ENCODE data around the gene AP4S1. TPM values are rescaled to one million over a fixed set of nuclear protein-coding genes. Genes with fewer than 3 reads are reported as not detected.
A peak's percentile ranks its signal among the peaks of the same experiment; 100 is the strongest.
"Not testable (repeated sequence)": the region's sequence is repeated elsewhere in the genome, so short reads cannot be mapped to it uniquely, and the experiment has no call there.

The AP4S1 gene, protein sequence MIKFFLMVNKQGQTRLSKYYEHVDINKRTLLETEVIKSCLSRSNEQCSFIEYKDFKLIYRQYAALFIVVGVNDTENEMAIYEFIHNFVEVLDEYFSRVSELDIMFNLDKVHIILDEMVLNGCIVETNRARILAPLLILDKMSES
- 10 to 100 TPM in 1 of 2 experiments, 1 to 10 TPM in 1; 8.9 to 10.2 TPM for total RNA-seq

DNA sequence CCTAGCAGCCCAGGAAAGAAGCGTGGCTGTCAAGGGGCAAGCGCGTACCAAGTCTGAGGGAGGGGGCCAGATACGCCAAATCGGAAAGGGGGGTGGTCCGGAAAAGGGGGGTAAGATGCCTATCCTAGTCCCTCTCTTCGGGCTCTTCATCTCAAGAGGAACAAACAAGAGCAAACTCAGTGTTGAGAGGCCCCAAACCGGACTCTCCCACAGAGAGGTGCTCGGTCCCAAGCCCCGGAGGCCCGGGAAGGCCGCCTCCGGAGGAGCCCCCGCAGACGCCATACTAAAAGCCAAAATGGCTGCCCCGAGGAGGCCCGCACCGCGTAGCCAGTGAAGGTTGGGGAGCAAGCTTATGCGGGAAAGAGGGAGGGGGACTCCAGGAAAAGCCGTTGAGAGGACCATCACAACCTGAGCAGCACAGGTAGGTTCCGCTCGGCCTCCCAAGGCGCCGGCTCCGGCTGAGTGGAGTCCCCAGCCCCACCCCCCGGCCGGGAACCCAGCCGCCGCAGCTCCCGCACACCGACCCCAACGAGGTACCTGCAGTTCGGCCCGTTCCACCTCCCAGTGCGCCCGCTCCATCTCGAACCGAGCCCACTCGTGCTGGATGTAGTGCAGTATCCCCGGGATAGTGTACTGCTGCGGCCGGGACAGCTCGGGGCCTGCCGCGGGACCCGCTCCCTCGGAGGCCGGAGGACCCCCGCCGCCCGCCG lies at the start of gene AP4S1:
TSS of gene AP4S1 (plus strand) at position 283 of the 710 bp plus-strand sequence. CDS start 40,548 bp downstream, outside the sequence.
- POLR2A ChIA-PET = interaction anchor here (0.9 to 3.3 kb wide), 5 partner anchors 10 to 182 kb away, joined by 3 to 22 read pairs (median 4); partner anchors contain the start of gene HECTD1

GRCh38 chr14:30977752-30978151 lies 47.7 kb upstream of the AP4S1 start:
- H3K27ac Mint-ChIP-seq = no peak overlapping the region
- no peaks in the 10 kb centered on the region for H3K27me3 Mint-ChIP-seq
- H3K9me3 Mint-ChIP-seq = peaks cover 1% of the 10 kb centered on the region
- peaks cover 6% of the 10 kb centered on the region for H3K36me3 Mint-ChIP-seq
- POLR2A ChIA-PET = no interaction called here
- no peak overlapping the region for H3K4me3 Mint-ChIP-seq
- ATAC-seq (ENCODE audit: low read depth) (no peak), DNase-seq (no peak)
- peaks cover 16% of the 10 kb centered on the region for H3K4me1 Mint-ChIP-seq

More for the DNA sequence above, at the start of gene AP4S1:
- ATAC-seq (ENCODE audit: low read depth) = peak; percentile 24
- peak within 1 kb of the TSS; percentile 97 for H3K4me3 Mint-ChIP-seq
- H3K9me3 Mint-ChIP-seq = no peaks in the 10 kb centered on the region
- H3K27me3 Mint-ChIP-seq = no peaks in the 10 kb centered on the region
- H3K27ac Mint-ChIP-seq = peak within 1 kb of the TSS; percentile 98
- H3K36me3 Mint-ChIP-seq = peaks cover 16% of the 10 kb centered on the region
- peaks cover 43% of the 10 kb centered on the region for H3K4me1 Mint-ChIP-seq
- DNase-seq = peak; percentile 76

- not testable (repeated sequence) for H3K27me3 Mint-ChIP-seq, DNase-seq, H3K9me3 Mint-ChIP-seq, H3K27ac Mint-ChIP-seq, H3K4me3 Mint-ChIP-seq, H3K4me1 Mint-ChIP-seq, H3K36me3 Mint-ChIP-seq
- POLR2A ChIA-PET = interaction anchor here (0.8 kb wide), 1 partner anchor 228 kb away, joined by 3 read pairs; no protein-coding TSS in a partner anchor
- peak; percentile 63 for ATAC-seq (ENCODE audit: low read depth)
Observed at GRCh38 chr14:30980106-30980704, 45.2 kb upstream of the AP4S1 start.

DNA sequence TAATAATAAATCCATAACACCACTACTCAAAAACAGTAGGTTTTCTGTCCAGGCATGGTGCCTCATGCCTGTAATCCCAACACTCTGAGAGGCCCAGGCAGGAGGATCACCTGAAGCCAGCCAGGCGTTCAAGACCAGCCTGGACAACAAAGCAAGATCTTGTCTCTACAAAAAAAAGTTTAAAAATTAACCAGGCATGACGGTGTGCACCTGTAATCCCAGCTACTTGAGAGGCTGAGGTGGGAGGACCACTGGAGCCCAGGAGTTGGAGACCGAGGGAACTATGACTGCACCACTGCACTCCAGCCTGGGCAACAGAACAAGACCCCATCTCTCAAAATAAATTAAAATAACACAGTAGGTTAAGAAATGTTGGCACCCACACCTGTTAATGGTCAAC lies 44.5 kb upstream of the AP4S1 start:
- POLR2A ChIA-PET = no interaction called here

GRCh38 chr14:30982533-30982932 lies 42.9 kb upstream of the AP4S1 start:
- DNase-seq = no peak
- no peaks in the 10 kb centered on the region for H3K27me3 Mint-ChIP-seq
- H3K4me1 Mint-ChIP-seq = no peaks in the 10 kb centered on the region
- no peak overlapping the region for H3K4me3 Mint-ChIP-seq
- no peaks in the 10 kb centered on the region for H3K9me3 Mint-ChIP-seq
- H3K27ac Mint-ChIP-seq = no peak overlapping the region
- no peak for ATAC-seq (ENCODE audit: low read depth)
- no peaks in the 10 kb centered on the region for H3K36me3 Mint-ChIP-seq
- POLR2A ChIA-PET = no interaction called here

More for the DNA sequence above, 44.5 kb upstream of the AP4S1 start:
- Mint-ChIP-seq H3K4me3 (no peak overlapping the region), H3K36me3 (peaks cover 5% of the 10 kb centered on the region), H3K27me3 (no peaks in the 10 kb centered on the region), H3K4me1 (peaks cover 3% of the 10 kb centered on the region), H3K27ac (no peak overlapping the region), H3K9me3 (peaks cover 1% of the 10 kb centered on the region)
- ATAC-seq (ENCODE audit: low read depth) = no peak
- no peak for DNase-seq

DNA sequence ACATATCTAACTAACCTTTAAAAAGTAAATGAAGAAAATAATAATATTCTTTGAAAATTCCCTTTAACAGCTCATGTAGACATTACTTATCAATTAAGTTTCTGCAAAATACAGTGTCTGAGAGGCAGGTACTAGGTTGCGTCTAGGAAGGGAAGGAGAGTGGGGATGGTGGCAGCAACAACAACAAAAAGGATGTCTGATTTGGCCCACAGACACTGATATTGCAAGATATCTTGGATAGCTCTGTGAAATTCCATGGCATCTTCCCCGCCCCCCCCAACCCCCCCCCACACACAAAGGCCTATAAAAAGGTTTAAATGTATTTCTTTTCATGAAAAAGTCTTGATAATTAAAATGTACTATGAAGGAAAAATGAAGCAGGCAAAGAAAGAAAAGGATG lies 41.6 kb upstream of the AP4S1 start:
- no peaks in the 10 kb centered on the region for H3K9me3 Mint-ChIP-seq

DNA sequence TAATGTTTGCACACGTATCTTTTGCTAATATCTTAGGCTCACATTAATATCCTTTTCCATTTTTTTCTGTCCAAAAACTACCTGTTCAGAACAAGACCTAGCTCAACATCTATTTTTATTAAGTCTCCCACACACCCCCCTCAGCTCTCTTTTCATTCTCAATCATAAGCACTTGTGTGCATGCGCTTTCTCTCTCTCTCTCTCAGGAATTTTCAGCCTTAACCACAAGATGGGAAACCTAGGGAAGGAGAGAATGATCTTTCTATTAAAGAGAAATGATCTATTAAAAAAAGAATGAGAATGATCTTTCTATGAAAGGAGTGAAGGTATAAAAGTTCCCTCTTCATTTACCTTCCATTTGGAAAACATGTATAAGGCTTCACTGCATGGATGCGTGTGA lies 39.7 kb upstream of the AP4S1 start:
- no peak for ATAC-seq (ENCODE audit: low read depth)
- no peaks in the 10 kb centered on the region for H3K27me3 Mint-ChIP-seq
- POLR2A ChIA-PET = no interaction called here

More for the DNA sequence above, 41.6 kb upstream of the AP4S1 start:
- H3K4me1 Mint-ChIP-seq = no peaks in the 10 kb centered on the region
- no peaks in the 10 kb centered on the region for H3K27me3 Mint-ChIP-seq
- no peaks in the 10 kb centered on the region for H3K36me3 Mint-ChIP-seq
- ATAC-seq (ENCODE audit: low read depth) (no peak), DNase-seq (no peak)
- POLR2A ChIA-PET = interaction anchor here (0.6 kb wide), 1 partner anchor 119 kb away, joined by 3 read pairs; no protein-coding TSS in a partner anchor
- H3K27ac Mint-ChIP-seq = no peak overlapping the region
- no peak overlapping the region for H3K4me3 Mint-ChIP-seq

GRCh38 chr14:30988509-30988908 lies 36.9 kb upstream of the AP4S1 start:
- no peak for DNase-seq
- peaks cover 4% of the 10 kb centered on the region for H3K4me1 Mint-ChIP-seq
- no peak for ATAC-seq (ENCODE audit: low read depth)
- no peaks in the 10 kb centered on the region for H3K9me3 Mint-ChIP-seq
- H3K36me3 Mint-ChIP-seq = peaks cover 10% of the 10 kb centered on the region
- H3K27me3 Mint-ChIP-seq = no peaks in the 10 kb centered on the region
- H3K4me3 Mint-ChIP-seq = no peak overlapping the region
- POLR2A ChIA-PET = interaction anchor here (0.7 kb wide), 1 partner anchor 14 kb away, joined by 4 read pairs; no protein-coding TSS in a partner anchor
- H3K27ac Mint-ChIP-seq = no peak overlapping the region

More for the DNA sequence above, 39.7 kb upstream of the AP4S1 start:
- Mint-ChIP-seq H3K27ac (no peak overlapping the region), H3K4me1 (peaks cover 2% of the 10 kb centered on the region), H3K9me3 (no peaks in the 10 kb centered on the region), H3K36me3 (peaks cover 6% of the 10 kb centered on the region), H3K4me3 (no peak overlapping the region)
- DNase-seq = no peak

DNA sequence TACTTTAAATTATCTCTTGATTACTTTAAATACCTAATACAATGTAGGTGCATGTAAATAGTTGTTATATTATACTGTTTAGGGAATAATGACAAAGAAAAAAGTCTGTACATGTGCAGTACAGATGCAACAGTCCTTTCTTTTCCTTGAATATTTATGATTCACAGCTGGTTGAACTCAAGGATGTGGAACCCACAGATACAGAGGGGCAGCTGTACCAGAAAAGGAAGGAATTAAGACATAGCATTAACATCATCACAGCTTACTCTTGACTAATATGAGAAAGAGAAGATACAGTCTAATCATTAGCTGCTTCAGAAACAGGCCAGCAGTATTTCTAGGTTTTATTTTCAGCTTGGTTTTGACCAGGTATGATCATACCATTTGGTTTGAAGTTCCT lies 34.7 kb upstream of the AP4S1 start:
- H3K4me1 Mint-ChIP-seq = peaks cover 9% of the 10 kb centered on the region
- H3K9me3 Mint-ChIP-seq = no peaks in the 10 kb centered on the region
- POLR2A ChIA-PET = no interaction called here
- H3K27ac Mint-ChIP-seq = no peak overlapping the region
- no peak for DNase-seq
- ATAC-seq (ENCODE audit: low read depth) = no peak
- H3K27me3 Mint-ChIP-seq = no peaks in the 10 kb centered on the region
- H3K36me3 Mint-ChIP-seq = peaks cover 10% of the 10 kb centered on the region
- H3K4me3 Mint-ChIP-seq = no peak overlapping the region

DNA sequence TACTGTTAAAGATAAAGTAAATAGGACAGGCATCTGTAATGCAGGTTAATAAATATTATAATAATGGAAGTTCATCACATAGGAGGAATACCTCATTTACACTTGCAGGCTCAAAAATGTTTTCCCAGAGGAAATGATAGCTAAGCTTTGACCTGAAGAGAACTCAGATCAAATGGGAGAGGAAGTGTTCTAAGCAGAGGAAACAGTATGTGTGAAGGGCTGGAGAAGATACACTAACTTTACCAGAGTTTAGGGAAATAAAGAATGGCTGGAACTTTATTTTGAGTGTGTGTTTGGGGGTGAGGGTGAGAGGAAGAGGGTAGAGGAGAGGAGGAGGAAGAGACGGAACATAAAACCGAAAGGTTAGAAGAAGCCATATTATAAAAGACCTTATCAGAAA lies 34.0 kb upstream of the AP4S1 start:
- POLR2A ChIA-PET = no interaction called here
- DNase-seq (no peak), ATAC-seq (ENCODE audit: low read depth) (no peak)
- H3K36me3 Mint-ChIP-seq = peaks cover 10% of the 10 kb centered on the region
- H3K4me1 Mint-ChIP-seq = peaks cover 9% of the 10 kb centered on the region
- no peaks in the 10 kb centered on the region for H3K9me3 Mint-ChIP-seq
- no peaks in the 10 kb centered on the region for H3K27me3 Mint-ChIP-seq
- H3K27ac Mint-ChIP-seq = no peak overlapping the region
- no peak overlapping the region for H3K4me3 Mint-ChIP-seq

GRCh38 chr14:30993071-30993470 lies 32.4 kb upstream of the AP4S1 start:
- H3K4me1 Mint-ChIP-seq = peaks cover 9% of the 10 kb centered on the region
- POLR2A ChIA-PET = interaction anchor here (0.6 to 0.8 kb wide), 3 partner anchors 10 to 428 kb away, joined by 3 to 4 read pairs (median 3); partner anchors contain the start of gene HEATR5A
- H3K9me3 Mint-ChIP-seq = peaks cover 3% of the 10 kb centered on the region
- ATAC-seq (ENCODE audit: low read depth) (no peak), DNase-seq (no peak)
- no peaks in the 10 kb centered on the region for H3K27me3 Mint-ChIP-seq
- H3K36me3 Mint-ChIP-seq = peaks cover 20% of the 10 kb centered on the region
- H3K27ac Mint-ChIP-seq = no peak overlapping the region
- no peak overlapping the region for H3K4me3 Mint-ChIP-seq

- H3K36me3 Mint-ChIP-seq = peaks cover 33% of the 10 kb centered on the region
- POLR2A ChIA-PET = interaction anchor here (0.8 kb wide), 1 partner anchor 19 kb away, joined by 4 read pairs; no protein-coding TSS in a partner anchor
- H3K4me3 Mint-ChIP-seq = no peak overlapping the region
- ATAC-seq (ENCODE audit: low read depth) (no peak), DNase-seq (no peak)
- peaks cover 6% of the 10 kb centered on the region for H3K9me3 Mint-ChIP-seq
- H3K27ac Mint-ChIP-seq = no peak overlapping the region
- H3K4me1 Mint-ChIP-seq = peaks cover 8% of the 10 kb centered on the region
- H3K27me3 Mint-ChIP-seq = no peaks in the 10 kb centered on the region
Observed at GRCh38 chr14:30994681-30995620, 30.5 kb upstream of the AP4S1 start.

DNA sequence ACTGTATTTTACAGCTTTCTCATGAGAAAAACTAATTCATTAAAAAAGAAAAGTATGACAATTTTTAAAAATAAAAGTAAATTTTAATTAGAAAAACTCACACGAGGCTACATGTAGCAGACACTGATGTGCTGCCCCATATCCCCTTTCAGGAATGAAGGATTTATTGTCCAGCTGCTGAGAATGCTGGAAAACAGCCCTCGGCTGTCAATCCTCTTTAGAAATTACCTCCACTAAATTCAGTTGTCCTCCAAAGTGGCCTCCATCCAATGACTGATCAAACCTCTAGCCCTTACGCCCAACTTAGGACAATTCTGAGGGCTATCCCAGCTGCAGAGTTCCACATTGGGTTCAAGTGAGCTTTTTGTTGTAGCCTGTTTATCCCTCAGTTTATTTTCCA lies 29.8 kb upstream of the AP4S1 start:
- no peak overlapping the region for H3K4me3 Mint-ChIP-seq
- peaks cover 8% of the 10 kb centered on the region for H3K9me3 Mint-ChIP-seq
- H3K27ac Mint-ChIP-seq = no peak overlapping the region
- H3K36me3 Mint-ChIP-seq = peaks cover 38% of the 10 kb centered on the region
- ATAC-seq (ENCODE audit: low read depth) (no peak), DNase-seq (no peak)
- POLR2A ChIA-PET = interaction anchor here (0.8 kb wide), 1 partner anchor 18 kb away, joined by 4 read pairs; no protein-coding TSS in a partner anchor
- peaks cover 8% of the 10 kb centered on the region for H3K4me1 Mint-ChIP-seq
- H3K27me3 Mint-ChIP-seq = no peaks in the 10 kb centered on the region
